Non-pigmented ciliary epithelial cell (primary cell): ENCODE data around the gene DNAI2.
"Not testable (repeated sequence)": the region's sequence is repeated elsewhere in the genome, so short reads cannot be mapped to it uniquely, and the experiment has no call there.

Source experiments
- DNase-seq: peaks from one replicate; pipeline ENCODE4 v3.0.0-alpha.2; 2010; ENCODE audit warnings: low read depth

Gene DNAI2

GRCh38 chr17:74245145-74245831, 28.7 kb upstream of the DNAI2 start:
- DNase-seq: no peak

GRCh38 chr17:74245871-74246270, 28.2 kb upstream of the DNAI2 start:
- no peak for DNase-seq

DNA sequence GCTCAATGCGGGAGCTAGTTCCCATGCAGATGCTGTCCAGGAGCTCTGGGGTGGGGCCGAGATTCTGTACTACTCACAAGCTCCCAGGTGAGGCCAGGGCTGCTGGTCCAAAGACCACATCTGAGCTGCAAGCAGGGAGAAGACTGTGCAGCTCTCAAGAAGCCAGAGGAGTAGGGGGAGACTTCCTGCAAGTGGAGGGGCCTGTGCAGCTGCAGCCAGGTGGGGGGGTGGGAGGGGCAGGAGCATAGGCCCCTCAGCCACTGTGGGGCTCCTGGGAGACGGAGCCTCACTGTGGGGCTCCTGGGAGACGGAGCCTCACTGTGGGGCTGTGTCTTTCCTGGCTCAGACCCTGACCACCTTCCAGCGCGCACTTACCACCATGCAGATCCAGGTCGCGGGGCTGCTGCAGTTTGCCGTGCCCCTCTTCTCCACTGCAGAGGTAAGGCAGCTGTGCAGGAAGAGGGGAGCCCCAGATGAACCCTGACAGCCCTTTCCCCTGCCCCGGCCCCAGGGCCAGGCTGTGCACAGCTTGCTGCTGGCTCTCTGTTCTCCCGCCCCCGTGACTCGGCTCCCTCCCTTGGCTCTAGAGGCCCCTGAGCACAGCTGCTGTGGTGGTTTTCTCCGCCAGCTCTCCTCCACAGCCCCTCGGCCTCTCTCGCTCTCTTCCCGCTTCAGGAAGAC, 24.3 kb upstream of the DNAI2 start:
- no peak for DNase-seq

DNA sequence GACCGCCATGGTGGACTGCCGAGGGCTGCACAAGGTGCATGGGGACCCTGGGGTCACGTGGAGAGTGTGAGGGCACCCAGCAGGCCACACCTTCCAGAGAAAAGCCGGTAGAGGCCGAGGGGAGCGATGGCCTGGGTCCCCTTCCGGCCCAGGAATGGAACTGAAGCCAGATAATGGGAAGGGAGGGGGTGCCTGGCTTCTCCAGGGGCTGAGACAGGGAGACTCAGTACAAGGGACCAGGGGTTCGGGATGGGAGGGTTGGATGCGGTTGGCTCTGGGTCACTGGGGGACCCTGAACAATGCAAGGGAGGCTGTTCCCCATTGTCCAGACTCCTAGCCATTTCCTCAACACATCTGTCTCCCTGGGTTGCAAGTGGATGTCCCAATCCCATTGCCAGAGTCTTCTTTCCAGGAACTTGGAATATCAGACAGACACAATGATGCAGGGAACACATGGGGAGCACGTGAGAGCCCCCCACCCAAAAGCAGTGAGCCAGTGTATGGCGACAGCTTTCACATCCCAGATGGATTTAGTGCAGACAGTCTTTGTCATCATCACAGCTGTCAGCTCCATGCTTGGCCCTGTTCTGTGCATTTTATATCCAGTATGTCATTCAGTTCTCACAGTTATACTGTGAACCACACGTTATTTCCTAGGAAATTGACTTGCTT, 23.6 kb upstream of the DNAI2 start:
- DNase-seq: no peak

- DNase-seq: no peak
These were observed 23.0 kb upstream of the DNAI2 start for GRCh38 chr17:74251051-74251450.

- no peak for DNase-seq
These were observed 22.5 kb upstream of the DNAI2 start for GRCh38 chr17:74251569-74251968.

DNA sequence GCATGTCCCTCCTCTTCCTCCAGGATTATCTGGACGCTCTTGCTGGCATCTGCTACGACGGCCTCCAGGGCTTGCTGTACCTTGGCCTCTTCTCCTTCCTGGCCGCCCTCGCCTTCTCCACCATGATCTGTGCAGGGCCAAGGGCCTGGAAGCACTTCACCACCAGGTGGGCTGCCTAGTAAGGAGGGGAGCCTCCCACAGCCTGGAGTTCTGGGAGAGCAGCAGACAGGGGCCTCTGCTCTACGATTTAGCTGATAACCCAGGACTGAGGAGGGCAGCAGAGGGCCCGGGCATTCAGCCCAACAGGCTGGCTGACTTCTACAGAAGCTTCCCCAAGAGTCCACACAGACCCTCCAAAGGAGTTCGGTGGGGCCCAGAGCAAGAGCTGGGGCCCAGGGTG, 21.8 kb upstream of the DNAI2 start:
- no peak for DNase-seq

GRCh38 chr17:74253036-74253435, 21.0 kb upstream of the DNAI2 start:
- no peak for DNase-seq

DNA sequence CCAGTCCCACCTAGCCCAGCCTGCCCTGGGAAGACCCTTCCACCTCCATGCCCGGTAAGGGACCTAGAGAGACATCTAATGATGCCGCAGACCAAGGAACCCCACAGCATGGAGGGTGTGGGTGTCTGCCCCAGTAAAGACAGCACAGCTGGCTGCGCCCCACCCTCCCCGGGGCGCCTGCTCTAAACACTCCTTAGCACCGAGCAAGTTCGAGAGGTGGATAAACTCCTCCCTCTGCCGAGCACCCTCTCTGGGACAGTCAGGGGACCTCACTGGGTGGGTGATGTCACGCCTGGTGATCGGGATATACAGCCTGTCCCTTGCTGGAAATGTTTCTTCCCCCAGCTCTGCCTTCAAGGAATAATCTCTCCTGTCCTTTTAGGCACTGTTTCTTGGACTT, 16.7 kb upstream of the DNAI2 start:
- DNase-seq: no peak

- no peak for DNase-seq
These were observed 14.1 kb upstream of the DNAI2 start for GRCh38 chr17:74259667-74260524.

DNA sequence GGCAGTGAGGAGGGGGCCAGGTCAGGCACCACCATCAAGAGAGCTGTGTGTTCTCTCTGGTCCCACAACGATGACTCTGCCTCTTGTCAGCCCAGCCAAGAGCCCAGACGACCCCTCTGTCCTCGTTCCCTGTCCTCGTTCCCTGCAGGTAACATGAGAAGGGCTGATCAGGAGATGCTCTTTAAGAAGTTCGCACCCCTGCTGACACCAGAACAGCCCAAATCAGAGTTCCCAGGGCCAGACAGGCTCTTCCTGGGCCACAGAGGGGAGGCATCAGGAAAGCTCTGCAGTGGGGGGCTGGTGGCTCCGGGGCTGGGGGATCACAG, 13.5 kb upstream of the DNAI2 start:
- no peak for DNase-seq

- DNase-seq: no peak
These were observed 11.4 kb upstream of the DNAI2 start for GRCh38 chr17:74262601-74263000.

DNA sequence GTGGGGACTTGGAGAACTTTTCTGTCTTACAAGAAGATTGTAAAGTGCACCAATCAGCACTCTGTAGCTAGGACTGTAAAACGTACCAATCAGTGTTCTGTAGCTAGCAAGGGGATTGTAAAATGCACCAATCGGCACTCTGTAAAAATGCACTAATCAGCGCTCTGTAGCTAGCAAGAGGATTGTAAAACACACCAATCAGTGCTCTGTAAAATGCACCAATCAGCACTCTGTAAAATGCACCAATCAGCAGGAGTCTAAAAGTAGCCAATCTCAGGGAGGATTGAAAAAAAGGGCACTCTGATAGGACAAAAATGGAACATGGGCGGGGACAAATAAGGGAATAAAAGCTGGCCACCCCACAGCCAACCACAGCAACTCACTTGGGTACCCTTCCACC, 7.0 kb upstream of the DNAI2 start:
- DNase-seq: not testable (repeated sequence)

GRCh38 chr17:74267579-74267978, 6.5 kb upstream of the DNAI2 start:
- DNase-seq: no peak

- no peak for DNase-seq
These were observed 6.0 kb upstream of the DNAI2 start for GRCh38 chr17:74267987-74268499.

GRCh38 chr17:74268558-74268957, 5.5 kb upstream of the DNAI2 start:
- DNase-seq: no peak

GRCh38 chr17:74270333-74270732, 3.7 kb upstream of the DNAI2 start:
- DNase-seq: no peak

DNA sequence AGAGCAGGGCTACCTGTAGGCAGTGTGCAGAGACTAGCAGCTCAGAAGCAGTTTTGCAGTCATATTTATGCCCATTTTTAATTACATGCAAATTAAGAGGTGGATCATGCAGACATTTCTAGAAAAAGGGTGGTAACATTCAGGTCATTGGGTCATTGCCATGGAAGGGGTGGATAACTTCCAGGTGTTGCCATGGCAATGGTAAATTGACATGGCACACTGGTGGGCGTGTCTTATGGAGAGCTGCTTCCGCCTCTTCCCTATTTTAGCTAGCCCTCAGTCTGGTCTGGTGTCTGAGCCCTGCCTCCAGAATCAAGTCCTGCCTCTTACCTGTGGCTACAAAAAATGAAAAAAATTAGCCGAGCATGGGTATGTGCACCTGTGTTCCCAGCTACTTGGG, 2.8 kb upstream of the DNAI2 start:
- no peak for DNase-seq

DNA sequence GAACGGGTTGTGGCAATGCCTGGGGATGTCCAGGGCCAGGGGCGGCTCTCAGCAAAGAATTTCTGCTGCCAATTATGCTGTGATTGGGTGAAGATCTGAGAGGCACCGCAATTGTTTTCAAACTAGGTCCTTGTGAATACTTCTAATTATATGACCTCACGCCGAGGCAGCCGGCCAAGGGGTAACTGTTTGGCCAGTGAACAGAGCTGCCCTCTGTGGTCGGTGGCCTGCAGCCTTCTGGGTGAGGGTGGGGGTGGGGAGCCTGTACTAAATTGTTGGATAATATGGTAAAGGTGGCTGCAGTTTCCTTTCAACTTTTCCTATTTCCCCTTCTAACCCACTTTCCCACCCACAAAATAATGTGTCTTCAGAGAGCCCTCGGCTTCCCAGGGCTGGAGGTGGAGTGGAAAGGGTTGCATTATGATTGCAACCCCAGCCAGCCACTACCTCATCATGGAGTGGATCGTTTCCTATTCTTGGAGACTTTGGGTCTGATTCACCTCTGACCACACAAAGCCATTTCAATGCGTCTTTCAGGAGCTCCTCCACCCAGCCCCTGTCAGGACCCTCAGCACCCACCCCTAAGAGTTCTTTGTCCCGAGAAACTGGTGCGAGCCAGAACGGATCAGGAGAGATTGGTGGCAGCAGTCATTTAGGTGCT, 2.0 kb upstream of the DNAI2 start:
- DNase-seq: no peak

- no peak for DNase-seq
These were observed 1.3 kb upstream of the DNAI2 start for GRCh38 chr17:74272731-74273201.

GRCh38 chr17:74274709-74275340, 791 bp downstream of the DNAI2 start:
- no peak for DNase-seq
